Upper lobe of right lung (tissue), 1 donor: Measurements from ENCODE around the gene ERI3. TPM values are rescaled to one million over a fixed set of nuclear protein-coding genes. Genes with fewer than 3 reads are reported as not detected.

Experiments
- ATAC-seq: fragments of 200-7000 bp; cut with Tn5 transposase; one replicate; pipeline ENCODE4 v1.9.1; 2020; ENCODE audit warnings: mild to moderate bottlenecking, moderate library complexity
- DNase-seq: peaks from one replicate; pipeline ENCODE4 v3.0.0-alpha.2; 2020
- H3K27ac ChIP-seq: fragments of 200-600 bp; one replicate; pipeline ENCODE4 v1.8.0; 2022
- H3K27me3 ChIP-seq: fragments of 200-600 bp; one replicate; pipeline ENCODE4 v1.8.0; 2022; ENCODE audit warnings: mild to moderate bottlenecking
- H3K36me3 ChIP-seq: fragments of 200-600 bp; one replicate; pipeline ENCODE4 v1.8.0; 2022
- H3K4me1 ChIP-seq: fragments of 200-600 bp; one replicate; pipeline ENCODE4 v1.8.0; 2022
- H3K4me3 ChIP-seq: fragments of 200-600 bp; one replicate; pipeline ENCODE4 v1.8.0; 2022; ENCODE audit warnings: mild to moderate bottlenecking
- H3K9me3 ChIP-seq: fragments of 200-600 bp; one replicate; pipeline ENCODE4 v1.8.0; 2022
- CTCF ChIP-seq: fragments of 200-600 bp; IDR thresholded peaks from one replicate; pipeline ENCODE4 v1.8.0; 2022; ENCODE audit warnings: antibody characterized with exemption
- intact Hi-C: fragments of 100-400 bp; cut with DNase I; formaldehyde crosslinking; loops from one replicate; pipeline ENCODE4 v1.11.0; 2022
- total RNA-seq: library from RNA; stranded (reverse); fragmentation: NEBNext Ultra II Directional; extraction: Animal tissue kit (Norgen Biotek cat#: 25700); gene quantifications from one replicate; pipeline ENCODE4 v1.2.1, GENCODE V29; 2021
- donor health status: DM: no; HTN: yes; CAD: no; lungs with severe emphysema.

Gene ERI3
- total RNA-seq, 1 donor from 2014 or later: 41.7 TPM

GRCh38 chr1:44336668-44337067, 18.4 kb downstream of the ERI3 start:
- H3K4me1 ChIP-seq: no peaks in the 10 kb centered on the region
- intact Hi-C loops: no loop called here
- H3K9me3 ChIP-seq: no peaks in the 10 kb centered on the region
- ATAC-seq (no peak), DNase-seq (no peak)
- H3K27me3 ChIP-seq: no peaks in the 10 kb centered on the region
- no peak overlapping the region for H3K27ac ChIP-seq
- no peak overlapping the region for H3K4me3 ChIP-seq
- H3K36me3 ChIP-seq: peaks cover 41% of the 10 kb centered on the region
- no peak for TF ChIP-seq CTCF

- Histone ChIP-seq H3K9me3 (no peaks in the 10 kb centered on the region), H3K27ac (no peak overlapping the region), H3K36me3 (peaks cover 41% of the 10 kb centered on the region), H3K4me3 (no peak overlapping the region), H3K27me3 (no peaks in the 10 kb centered on the region), H3K4me1 (no peaks in the 10 kb centered on the region)
- ATAC-seq (no peak), DNase-seq (no peak)
- intact Hi-C loops: no loop called here
- no peak for TF ChIP-seq CTCF
Measured at GRCh38 chr1:44334968-44335367, 20.1 kb downstream of the ERI3 start.

GRCh38 chr1:44333376-44333775, 21.7 kb downstream of the ERI3 start:
- peaks cover 34% of the 10 kb centered on the region for H3K36me3 ChIP-seq

GRCh38 chr1:44332505-44332904, 22.6 kb downstream of the ERI3 start:
- H3K9me3 ChIP-seq: no peaks in the 10 kb centered on the region
- H3K36me3 ChIP-seq: peaks cover 26% of the 10 kb centered on the region
- peaks cover 14% of the 10 kb centered on the region for H3K4me1 ChIP-seq
- no peak overlapping the region for H3K4me3 ChIP-seq
- intact Hi-C loops: no loop called here
- TF ChIP-seq CTCF: no peak
- H3K27me3 ChIP-seq: no peaks in the 10 kb centered on the region
- DNase-seq: no peak
- ATAC-seq: no peak
- H3K27ac ChIP-seq: no peak overlapping the region

More at GRCh38 chr1:44333376-44333775, 21.7 kb downstream of the ERI3 start:
- intact Hi-C loops: no loop called here
- Histone ChIP-seq H3K27me3 (no peaks in the 10 kb centered on the region), H3K9me3 (no peaks in the 10 kb centered on the region), H3K27ac (no peak overlapping the region), H3K4me1 (peaks cover 5% of the 10 kb centered on the region), H3K4me3 (no peak overlapping the region)
- TF ChIP-seq CTCF: no peak
- no peak for ATAC-seq
- no peak for DNase-seq

- ATAC-seq (no peak), DNase-seq (no peak)
- Histone ChIP-seq H3K36me3 (peaks cover 11% of the 10 kb centered on the region), H3K27me3 (no peaks in the 10 kb centered on the region), H3K4me1 (peaks cover 19% of the 10 kb centered on the region), H3K9me3 (no peaks in the 10 kb centered on the region), H3K4me3 (no peak overlapping the region), H3K27ac (no peak overlapping the region)
- intact Hi-C loops: no loop called here
- no peak for TF ChIP-seq CTCF
Measured at GRCh38 chr1:44330935-44331334, 24.1 kb downstream of the ERI3 start.
